Esophagus squamous epithelium (tissue), 5 donors: ENCODE measurements around the gene KNL1. TPM values are rescaled to one million over a fixed set of nuclear protein-coding genes. Genes with fewer than 3 reads are reported as not detected.

ENCODE experiments used
- DNase-seq: peaks from one replicate; lab custom pipeline; 2025; lab: John Stamatoyannopoulos, UW
- H3K27ac ChIP-seq, 4 donors: fragments of 200-600 bp; sonication (generic); one replicate each; pipeline ENCODE4 v1.5.1; 2016 to 2019; ENCODE audit warnings: mild to moderate bottlenecking in 1 of 4
- H3K27me3 ChIP-seq, 4 donors: fragments of 200-600 bp; sonication (generic); 1 replicate in 3 of 4; 2 replicates in 1 of 4; pipeline versions ENCODE4 v1.5.1 to v1.6.0; 2017 to 2021; ENCODE audit warnings: antibody characterized with exemption in 1 of 4
- H3K36me3 ChIP-seq, 3 donors: fragments of 200-600 bp; sonication (generic); one replicate each; pipeline ENCODE4 v1.5.1; 2016 to 2019
- H3K4me1 ChIP-seq, 3 donors: fragments of 200-600 bp; sonication (generic); one replicate each; pipeline ENCODE4 v1.5.1; 2017 to 2019
- H3K4me3 ChIP-seq, 4 donors: fragments of 200-600 bp; sonication (generic); 1 replicate in 3 of 4; 2 replicates in 1 of 4; pipeline ENCODE4 v1.5.1; 2016 to 2019; ENCODE audit warnings: mild to moderate bottlenecking in 2 of 4, moderate library complexity in 1 of 4
- H3K9me3 ChIP-seq, 3 donors: fragments of 200-600 bp; sonication (generic); one replicate each; pipeline ENCODE4 v1.5.1; 2016 to 2019
- CTCF ChIP-seq, 6 experiments: fragments of 450-650 bp in 4 of 6; fragments of 200-600 bp in 2 of 6; sonication (generic) in 2 of 6; IDR thresholded peaks; one replicate each; pipeline ENCODE4 v1.5.1; 2016 to 2019; ENCODE audit warnings: antibody characterized with exemption in 6 of 6, mild to moderate bottlenecking in 4 of 6, moderate library complexity in 4 of 6
- POLR2A ChIP-seq, 4 donors: fragments of 450-650 bp; IDR thresholded peaks; one replicate each; pipeline ENCODE4 v1.6.1; 2017; ENCODE audit warnings: antibody characterized with exemption in 4 of 4, mild to moderate bottlenecking in 4 of 4, moderate library complexity in 3 of 4
- WGBS, 2 donors: methylation state at CpG; one replicate each; pipeline ENCODE4 v1.1.5; 2018; 5-methylcytosine and 5-hydroxymethylcytosine counted together
- intact Hi-C: fragments of 100-400 bp; cut with DNase I; formaldehyde crosslinking; loops from one replicate; pipeline ENCODE4 v1.15.0; 2022
- total RNA-seq, 4 donors: library from RNA; depleted of rRNA; stranded (reverse); fragments of >200 nt; gene quantifications; one replicate each; pipeline ENCODE4 v1.1.0, GENCODE V29; 2016
- donor health status: DM: yes; HTN: yes; CAD: no.

Gene KNL1
- total RNA-seq, 4 donors from 2014 or later, result 2.9 to 17.8 (median 11.0) TPM

GRCh38 chr15:40630313-40630712 lies 36.3 kb downstream of the KNL1 start:
- Histone ChIP-seq H3K9me3 (no peaks in the 10 kb centered on the region), H3K4me3 (no peak overlapping the region), H3K4me1 (no peaks in the 10 kb centered on the region), H3K27me3 (no peaks in the 10 kb centered on the region), H3K36me3 (no peaks in the 10 kb centered on the region), H3K27ac (no peak overlapping the region)
- DNase-seq, result no peak
- intact Hi-C loops, result no loop called here
- WGBS, 2 donors, result 100% methylated on average over 2 of the region's 2 CpGs
- TF ChIP-seq CTCF (IDR thresholded peaks at IDR 0.05), result no peak
- no peak for TF ChIP-seq POLR2A (IDR thresholded peaks at IDR 0.05)

- Histone ChIP-seq H3K9me3 (no peaks in the 10 kb centered on the region), H3K27me3 (no peaks in the 10 kb centered on the region), H3K27ac (no peak overlapping the region), H3K4me1 (no peaks in the 10 kb centered on the region), H3K4me3 (no peak overlapping the region), H3K36me3 (no peaks in the 10 kb centered on the region)
- TF ChIP-seq POLR2A (IDR thresholded peaks at IDR 0.05) (no peak), CTCF (IDR thresholded peaks at IDR 0.05) (no peak)
- WGBS, 2 donors, result 92 to 97% methylated on average over 9 of the region's 9 CpGs
- intact Hi-C loops, result no loop called here
- DNase-seq, result no peak
Measured at GRCh38 chr15:40633178-40633577, 39.1 kb downstream of the KNL1 start.

GRCh38 chr15:40637221-40637745 lies 43.2 kb downstream of the KNL1 start:
- TF ChIP-seq POLR2A (IDR thresholded peaks at IDR 0.05) (no peak), CTCF (IDR thresholded peaks at IDR 0.05) (no peak)
- no peaks in the 10 kb centered on the region for H3K27me3 ChIP-seq
- H3K9me3 ChIP-seq, result no peaks in the 10 kb centered on the region
- H3K4me3 ChIP-seq, result no peak overlapping the region
- no peaks in the 10 kb centered on the region for H3K36me3 ChIP-seq
- intact Hi-C loops, result no loop called here
- 86 to 93% methylated on average over 4 of the region's 4 CpGs for WGBS, 2 donors
- H3K4me1 ChIP-seq, result no peaks in the 10 kb centered on the region
- no peak overlapping the region for H3K27ac ChIP-seq
- DNase-seq, result no peak

- no peaks in the 10 kb centered on the region for H3K4me1 ChIP-seq
- H3K9me3 ChIP-seq, result no peaks in the 10 kb centered on the region
- no peak for TF ChIP-seq POLR2A (IDR thresholded peaks at IDR 0.05)
- TF ChIP-seq CTCF (IDR thresholded peaks at IDR 0.05), result no peak
- no peak for DNase-seq
- H3K27me3 ChIP-seq, result no peaks in the 10 kb centered on the region
- WGBS, 2 donors, result 94 to 95% methylated on average over 5 of the region's 5 CpGs
- intact Hi-C loops, result no loop called here
- no peak overlapping the region for H3K27ac ChIP-seq
- no peaks in the 10 kb centered on the region for H3K36me3 ChIP-seq
- H3K4me3 ChIP-seq, result no peak overlapping the region
Measured at GRCh38 chr15:40639677-40640076, 45.6 kb downstream of the KNL1 start.

- H3K4me1 ChIP-seq, result no peaks in the 10 kb centered on the region
- 90 to 92% methylated on average over 1 of the region's 1 CpG for WGBS, 2 donors
- H3K27ac ChIP-seq, result no peak overlapping the region
- H3K9me3 ChIP-seq, result no peaks in the 10 kb centered on the region
- H3K27me3 ChIP-seq, result no peaks in the 10 kb centered on the region
- no peak overlapping the region for H3K4me3 ChIP-seq
- no peaks in the 10 kb centered on the region for H3K36me3 ChIP-seq
- intact Hi-C loops, result no loop called here
- TF ChIP-seq POLR2A (IDR thresholded peaks at IDR 0.05) (no peak), CTCF (IDR thresholded peaks at IDR 0.05) (no peak)
- DNase-seq, result no peak
Measured at GRCh38 chr15:40647523-40647922, 53.5 kb downstream of the KNL1 start.
